ENCODE data around the gene SRCAP.

SRCAP gene

GRCh38 chr16:30771726-30772125 is 72.8 kb downstream of the SRCAP start:
- Mint-ChIP-seq H3K9me3 (no peaks in the 10 kb centered on the region), H3K27me3 (no peaks in the 10 kb centered on the region), H3K36me3 (ENCODE audit: insufficient read depth) (peaks cover 48% of the 10 kb centered on the region), H3K4me1 (peaks cover 57% of the 10 kb centered on the region), H3K4me3 (no peak overlapping the region), H3K27ac (ENCODE audit: low read depth) (no peak overlapping the region)
- no peak for ATAC-seq (replicated peaks; ENCODE audit: extremely low read depth, poor library complexity, severe bottlenecking)
- DNase-seq (ENCODE audit: low spot score in 2 of 2) = no peak

- no peaks in the 10 kb centered on the region for H3K9me3 Mint-ChIP-seq
- ATAC-seq (replicated peaks; ENCODE audit: extremely low read depth, poor library complexity, severe bottlenecking) (no peak), DNase-seq (ENCODE audit: low spot score in 2 of 2) (no peak)
- no peak overlapping the region for H3K4me3 Mint-ChIP-seq
- H3K27ac Mint-ChIP-seq (ENCODE audit: low read depth) = no peak overlapping the region
- peaks cover 32% of the 10 kb centered on the region for H3K36me3 Mint-ChIP-seq (ENCODE audit: insufficient read depth)
- no peaks in the 10 kb centered on the region for H3K27me3 Mint-ChIP-seq
- peaks cover 44% of the 10 kb centered on the region for H3K4me1 Mint-ChIP-seq
Measured at GRCh38 chr16:30773826-30774225, 74.9 kb downstream of the SRCAP start.

- DNase-seq (ENCODE audit: low spot score in 2 of 2) = no peak
- H3K36me3 Mint-ChIP-seq (ENCODE audit: insufficient read depth) = peaks cover 24% of the 10 kb centered on the region
- H3K27me3 Mint-ChIP-seq = no peaks in the 10 kb centered on the region
- no peak for ATAC-seq (replicated peaks; ENCODE audit: extremely low read depth, poor library complexity, severe bottlenecking)
- peak overlapping the region; percentile 57 for H3K27ac Mint-ChIP-seq (ENCODE audit: low read depth)
- no peaks in the 10 kb centered on the region for H3K9me3 Mint-ChIP-seq
- peak overlapping the region; percentile 79 for H3K4me3 Mint-ChIP-seq
- peaks cover 37% of the 10 kb centered on the region for H3K4me1 Mint-ChIP-seq
Measured at GRCh38 chr16:30774367-30775130, 75.6 kb downstream of the SRCAP start.

GRCh38 chr16:30775131-30775391 is 76.1 kb downstream of the SRCAP start:
- Mint-ChIP-seq H3K36me3 (ENCODE audit: insufficient read depth) (peaks cover 22% of the 10 kb centered on the region), H3K27ac (ENCODE audit: low read depth) (peak overlapping the region; percentile 57), H3K27me3 (no peaks in the 10 kb centered on the region), H3K4me3 (peak overlapping the region; percentile 79), H3K9me3 (no peaks in the 10 kb centered on the region), H3K4me1 (peaks cover 37% of the 10 kb centered on the region)
- DNase-seq (ENCODE audit: low spot score in 2 of 2) (no peak), ATAC-seq (replicated peaks; ENCODE audit: extremely low read depth, poor library complexity, severe bottlenecking) (no peak)

- H3K9me3 Mint-ChIP-seq = no peaks in the 10 kb centered on the region
- peak overlapping the region; percentile 79 for H3K4me3 Mint-ChIP-seq
- H3K27ac Mint-ChIP-seq (ENCODE audit: low read depth) = peak overlapping the region; percentile 57
- no peaks in the 10 kb centered on the region for H3K27me3 Mint-ChIP-seq
- peaks cover 37% of the 10 kb centered on the region for H3K4me1 Mint-ChIP-seq
- DNase-seq (ENCODE audit: low spot score in 2 of 2) = no peak
- peaks cover 17% of the 10 kb centered on the region for H3K36me3 Mint-ChIP-seq (ENCODE audit: insufficient read depth)
- ATAC-seq (replicated peaks; ENCODE audit: extremely low read depth, poor library complexity, severe bottlenecking) = peak; percentile 80
Measured at GRCh38 chr16:30775392-30776188, 76.6 kb downstream of the SRCAP start.

GRCh38 chr16:30777591-30778297 is 78.8 kb downstream of the SRCAP start:
- Mint-ChIP-seq H3K9me3 (no peaks in the 10 kb centered on the region), H3K27me3 (no peaks in the 10 kb centered on the region), H3K36me3 (ENCODE audit: insufficient read depth) (peaks cover 10% of the 10 kb centered on the region), H3K27ac (ENCODE audit: low read depth) (no peak overlapping the region), H3K4me1 (peaks cover 30% of the 10 kb centered on the region), H3K4me3 (no peak overlapping the region)
- no peak for ATAC-seq (replicated peaks; ENCODE audit: extremely low read depth, poor library complexity, severe bottlenecking)
- DNase-seq (ENCODE audit: low spot score in 2 of 2) = no peak

- DNase-seq (ENCODE audit: low spot score in 2 of 2) (no peak), ATAC-seq (replicated peaks; ENCODE audit: extremely low read depth, poor library complexity, severe bottlenecking) (no peak)
- peaks cover 23% of the 10 kb centered on the region for H3K4me1 Mint-ChIP-seq
- no peaks in the 10 kb centered on the region for H3K9me3 Mint-ChIP-seq
- peaks cover 7% of the 10 kb centered on the region for H3K36me3 Mint-ChIP-seq (ENCODE audit: insufficient read depth)
- no peak overlapping the region for H3K4me3 Mint-ChIP-seq
- H3K27me3 Mint-ChIP-seq = no peaks in the 10 kb centered on the region
- H3K27ac Mint-ChIP-seq (ENCODE audit: low read depth) = no peak overlapping the region
Measured at GRCh38 chr16:30778549-30779244, 79.7 kb downstream of the SRCAP start.

GRCh38 chr16:30779596-30779995 is 80.6 kb downstream of the SRCAP start:
- ATAC-seq (replicated peaks; ENCODE audit: extremely low read depth, poor library complexity, severe bottlenecking) = no peak
- peaks cover 21% of the 10 kb centered on the region for H3K4me1 Mint-ChIP-seq
- no peaks in the 10 kb centered on the region for H3K27me3 Mint-ChIP-seq
- no peak overlapping the region for H3K4me3 Mint-ChIP-seq
- no peaks in the 10 kb centered on the region for H3K9me3 Mint-ChIP-seq
- no peak overlapping the region for H3K27ac Mint-ChIP-seq (ENCODE audit: low read depth)
- DNase-seq (ENCODE audit: low spot score in 2 of 2) = no peak
- peaks cover 6% of the 10 kb centered on the region for H3K36me3 Mint-ChIP-seq (ENCODE audit: insufficient read depth)

GRCh38 chr16:30780021-30780420 is 81.0 kb downstream of the SRCAP start:
- no peak overlapping the region for H3K27ac Mint-ChIP-seq (ENCODE audit: low read depth)
- H3K4me1 Mint-ChIP-seq = peaks cover 17% of the 10 kb centered on the region
- H3K4me3 Mint-ChIP-seq = no peak overlapping the region
- H3K36me3 Mint-ChIP-seq (ENCODE audit: insufficient read depth) = peaks cover 6% of the 10 kb centered on the region
- DNase-seq (ENCODE audit: low spot score in 2 of 2) = no peak
- no peaks in the 10 kb centered on the region for H3K9me3 Mint-ChIP-seq
- H3K27me3 Mint-ChIP-seq = peaks cover 3% of the 10 kb centered on the region
- no peak for ATAC-seq (replicated peaks; ENCODE audit: extremely low read depth, poor library complexity, severe bottlenecking)

GRCh38 chr16:30780549-30780948 is 81.6 kb downstream of the SRCAP start:
- H3K27ac Mint-ChIP-seq (ENCODE audit: low read depth) = no peak overlapping the region
- no peaks in the 10 kb centered on the region for H3K9me3 Mint-ChIP-seq
- no peak for DNase-seq (ENCODE audit: low spot score in 2 of 2)
- no peak for ATAC-seq (replicated peaks; ENCODE audit: extremely low read depth, poor library complexity, severe bottlenecking)
- H3K27me3 Mint-ChIP-seq = peaks cover 8% of the 10 kb centered on the region
- H3K4me1 Mint-ChIP-seq = peaks cover 17% of the 10 kb centered on the region
- H3K4me3 Mint-ChIP-seq = no peak overlapping the region
- peaks cover 2% of the 10 kb centered on the region for H3K36me3 Mint-ChIP-seq (ENCODE audit: insufficient read depth)

GRCh38 chr16:30782486-30783279 is 83.7 kb downstream of the SRCAP start:
- ATAC-seq (replicated peaks; ENCODE audit: extremely low read depth, poor library complexity, severe bottlenecking) (no peak), DNase-seq (ENCODE audit: low spot score in 2 of 2) (no peak)
- no peak overlapping the region for H3K27ac Mint-ChIP-seq (ENCODE audit: low read depth)
- peaks cover 4% of the 10 kb centered on the region for H3K36me3 Mint-ChIP-seq (ENCODE audit: insufficient read depth)
- peaks cover 11% of the 10 kb centered on the region for H3K4me1 Mint-ChIP-seq
- H3K9me3 Mint-ChIP-seq = no peaks in the 10 kb centered on the region
- no peak overlapping the region for H3K4me3 Mint-ChIP-seq
- H3K27me3 Mint-ChIP-seq = peaks cover 23% of the 10 kb centered on the region
